ENCODE data around the gene RIPOR1.
A peak's percentile ranks its signal among the peaks of the same experiment; 100 is the strongest.
"Not testable (repeated sequence)": the region's sequence is repeated elsewhere in the genome, so short reads cannot be mapped to it uniquely, and the experiment has no call there.

RIPOR1 gene

DNA sequence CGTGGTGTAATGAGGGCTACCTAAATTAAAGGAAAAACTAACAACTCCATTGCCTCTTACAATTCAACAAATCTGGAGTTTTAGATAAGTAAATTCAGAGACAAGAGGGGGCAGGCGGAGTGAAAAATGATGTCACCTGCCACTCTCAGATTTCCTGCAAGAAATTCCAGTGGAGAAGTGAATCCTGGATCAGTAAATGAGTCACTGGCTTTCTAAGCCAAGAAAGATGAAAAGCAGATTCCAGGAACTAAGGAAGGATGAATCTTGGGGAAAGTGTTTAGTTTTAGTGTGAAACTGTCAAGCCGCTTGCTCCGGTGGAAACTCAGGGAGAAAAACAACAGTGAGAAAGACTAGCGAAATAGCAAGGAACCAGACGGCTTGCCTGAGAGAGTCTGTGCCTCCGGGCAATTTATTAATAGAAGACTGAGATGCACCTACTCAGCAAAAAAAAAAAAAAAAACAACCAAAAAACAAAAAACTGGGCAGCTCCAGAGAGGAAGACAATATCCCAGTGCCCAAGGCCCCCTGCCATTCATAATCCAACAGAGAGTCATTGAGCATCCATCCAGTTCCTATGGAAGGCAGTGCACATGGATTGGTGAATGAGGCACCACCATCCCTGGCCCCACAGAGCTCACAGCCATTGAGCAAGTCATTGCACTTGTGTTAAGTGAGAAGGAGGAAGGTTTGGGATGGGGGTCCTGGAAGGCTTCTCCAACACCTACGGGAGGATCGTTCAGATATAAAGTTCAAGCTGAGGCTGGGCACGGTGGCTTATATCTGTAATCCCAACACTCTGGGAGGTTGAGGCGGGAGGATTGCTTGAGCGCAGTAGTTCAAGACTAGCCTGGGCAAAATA lies 12.1 kb upstream of the RIPOR1 start:
- peak; percentile 65 for DNase-seq (ENCODE audit: low spot score)

DNA sequence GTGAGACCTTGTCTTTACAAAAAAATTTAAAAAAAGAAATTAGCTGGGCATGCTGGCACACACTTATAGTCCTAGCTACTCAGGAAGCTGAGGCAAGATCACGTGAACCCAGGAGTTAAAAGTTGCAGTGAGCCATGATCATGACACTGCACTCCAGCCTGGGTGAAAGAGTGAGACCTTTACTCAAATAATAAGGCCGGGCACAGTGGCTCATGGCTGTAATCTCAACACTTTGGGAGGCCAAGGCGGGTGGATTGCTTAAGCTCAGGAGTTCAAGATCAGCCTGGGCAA lies 11.5 kb upstream of the RIPOR1 start:
- DNase-seq (ENCODE audit: low spot score): no peak

DNA sequence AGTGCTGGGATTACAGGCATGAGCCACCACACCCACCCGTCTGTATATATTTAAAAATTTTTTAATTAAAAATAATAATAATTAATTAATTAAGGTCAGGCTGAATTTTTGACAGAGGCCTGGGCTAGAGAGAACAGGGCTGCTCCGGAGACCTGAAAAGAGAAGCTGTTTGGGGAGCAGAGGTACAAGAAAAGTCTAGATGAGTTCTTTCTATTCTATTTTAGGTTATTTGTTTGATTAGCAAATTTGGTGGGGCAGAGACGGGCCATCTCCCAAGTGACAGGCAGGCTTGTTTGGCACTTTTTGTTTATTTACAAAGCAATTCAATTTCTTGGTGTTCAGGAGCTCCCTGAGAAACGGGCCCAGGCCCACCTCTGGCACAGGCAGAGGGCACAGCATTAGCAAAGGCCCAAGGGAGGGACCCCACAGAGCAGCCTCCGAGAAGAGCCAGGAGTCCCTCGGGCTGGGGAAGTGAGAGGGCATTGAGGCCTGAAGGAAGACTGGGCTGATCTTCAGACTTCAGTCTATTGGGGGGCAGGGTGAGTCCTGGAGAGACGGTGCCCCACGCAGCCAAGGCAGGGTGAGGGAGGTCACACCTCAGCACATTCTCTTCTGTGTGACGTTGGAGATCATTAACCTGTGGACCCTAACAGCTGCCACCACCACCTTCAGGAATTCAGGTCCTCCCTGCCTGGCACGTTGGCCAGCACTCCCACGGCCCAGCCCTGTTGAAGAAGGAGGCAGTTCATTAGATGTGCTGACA lies 10.8 kb upstream of the RIPOR1 start:
- DNase-seq (ENCODE audit: low spot score): no peak

DNA sequence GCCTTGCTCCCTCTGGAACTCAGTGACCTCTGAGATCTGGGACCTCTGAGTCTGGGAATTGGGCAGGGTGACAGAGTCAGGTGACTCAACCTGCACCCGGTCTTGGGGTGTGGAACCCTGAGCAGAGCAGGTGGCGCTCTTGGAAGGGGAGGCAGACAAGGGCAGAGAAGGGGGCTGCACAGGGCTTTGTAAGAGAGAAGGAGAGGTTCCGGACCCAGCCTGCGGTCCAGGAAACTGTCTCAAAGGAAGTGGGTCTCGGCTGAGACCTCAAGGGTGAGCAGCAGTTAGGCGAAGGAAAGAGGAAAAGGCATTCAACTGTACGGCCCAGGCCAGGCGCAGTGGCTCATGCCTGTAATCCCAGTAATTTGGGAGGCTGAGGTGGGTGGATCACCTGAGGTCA lies 10.0 kb upstream of the RIPOR1 start:
- DNase-seq (ENCODE audit: low spot score): no peak

DNA sequence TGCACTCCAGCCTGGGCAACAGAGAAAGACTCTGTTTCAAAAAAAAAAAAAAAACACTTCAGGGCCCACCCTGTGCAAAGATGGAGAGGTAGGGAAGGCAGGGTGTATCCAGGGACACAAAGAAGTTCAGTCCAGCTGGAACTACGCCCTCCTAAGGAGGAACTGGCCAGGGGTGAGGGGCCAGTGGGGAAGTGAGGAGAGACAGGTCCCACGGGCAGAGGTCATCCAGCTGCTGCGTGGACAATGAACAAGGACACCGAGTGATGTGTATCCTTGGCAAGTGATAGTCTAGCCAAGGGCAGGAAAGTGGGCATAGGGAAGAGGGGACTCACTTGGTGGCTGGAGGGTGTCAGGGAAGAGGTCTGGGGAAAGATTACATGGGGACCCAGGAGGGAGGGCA lies 9.4 kb upstream of the RIPOR1 start:
- no peak for DNase-seq (ENCODE audit: low spot score)

DNA sequence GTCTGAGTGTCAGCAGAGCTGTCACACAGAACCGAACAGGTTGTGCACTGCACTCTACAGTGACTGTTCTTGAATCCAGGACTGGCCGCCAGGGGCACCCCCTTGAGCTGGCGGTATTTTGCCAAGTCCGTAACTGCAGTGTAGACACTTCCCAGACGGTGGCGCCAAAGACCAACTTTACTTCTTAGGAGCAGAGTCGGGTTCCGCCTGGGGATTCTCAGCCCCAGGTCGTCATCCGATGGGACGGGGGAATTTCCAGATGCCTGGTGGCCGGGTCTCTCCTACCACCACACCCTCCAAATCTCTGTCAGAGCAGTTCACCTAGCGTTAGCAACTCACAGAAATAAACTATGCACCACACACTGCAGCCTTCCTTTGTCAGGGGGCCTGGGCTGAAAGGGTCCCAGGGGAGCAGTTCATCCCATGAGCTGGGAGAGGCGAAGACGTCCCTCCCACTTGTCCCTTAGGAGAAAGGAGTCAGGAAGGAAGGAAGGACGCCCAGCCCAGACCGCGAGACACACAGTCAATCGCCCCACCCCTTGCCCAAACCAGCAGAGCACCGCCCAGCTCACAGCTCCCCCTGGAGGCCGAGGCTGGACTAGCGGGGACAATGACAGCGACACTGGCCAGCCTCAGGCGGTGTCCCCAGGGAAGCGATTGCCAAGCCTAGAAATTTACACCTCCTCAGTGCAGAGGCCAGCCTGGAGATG lies 7.4 kb upstream of the RIPOR1 start:
- peak; percentile 95 for DNase-seq (ENCODE audit: low spot score)

DNA sequence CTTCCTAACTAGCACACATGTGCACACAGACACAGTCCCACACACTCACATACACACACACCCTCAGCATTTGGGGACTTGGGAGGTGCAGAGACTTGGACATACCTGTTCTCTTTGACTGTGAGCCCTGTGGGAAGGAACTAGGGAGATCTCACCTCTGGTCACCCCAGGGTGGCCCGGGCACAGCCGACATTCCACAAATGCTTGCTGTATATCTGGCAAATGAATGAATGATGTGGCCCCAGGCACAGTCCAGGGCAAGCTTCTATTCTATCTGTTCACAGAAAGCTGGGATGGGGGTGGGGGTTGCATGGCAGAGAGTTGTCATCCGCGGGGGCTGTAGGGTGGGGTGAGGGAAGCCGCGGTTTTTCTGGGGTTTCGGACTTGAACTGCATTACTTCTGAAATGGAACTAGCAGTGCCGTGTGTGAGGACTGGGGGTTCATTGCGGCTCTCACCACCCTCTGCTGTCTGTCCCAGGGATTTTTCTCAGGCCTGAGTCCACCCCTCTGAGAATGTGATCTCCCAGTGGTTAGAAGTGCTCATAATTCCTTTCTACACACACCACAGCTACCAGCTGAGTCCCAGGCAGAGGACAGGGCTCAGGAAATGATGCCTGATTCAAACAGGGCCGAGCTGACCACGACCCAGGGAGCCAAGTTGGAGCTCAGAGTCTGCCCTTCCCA lies 3.3 kb upstream of the RIPOR1 start:
- DNase-seq (ENCODE audit: low spot score): peak; percentile 42

DNA sequence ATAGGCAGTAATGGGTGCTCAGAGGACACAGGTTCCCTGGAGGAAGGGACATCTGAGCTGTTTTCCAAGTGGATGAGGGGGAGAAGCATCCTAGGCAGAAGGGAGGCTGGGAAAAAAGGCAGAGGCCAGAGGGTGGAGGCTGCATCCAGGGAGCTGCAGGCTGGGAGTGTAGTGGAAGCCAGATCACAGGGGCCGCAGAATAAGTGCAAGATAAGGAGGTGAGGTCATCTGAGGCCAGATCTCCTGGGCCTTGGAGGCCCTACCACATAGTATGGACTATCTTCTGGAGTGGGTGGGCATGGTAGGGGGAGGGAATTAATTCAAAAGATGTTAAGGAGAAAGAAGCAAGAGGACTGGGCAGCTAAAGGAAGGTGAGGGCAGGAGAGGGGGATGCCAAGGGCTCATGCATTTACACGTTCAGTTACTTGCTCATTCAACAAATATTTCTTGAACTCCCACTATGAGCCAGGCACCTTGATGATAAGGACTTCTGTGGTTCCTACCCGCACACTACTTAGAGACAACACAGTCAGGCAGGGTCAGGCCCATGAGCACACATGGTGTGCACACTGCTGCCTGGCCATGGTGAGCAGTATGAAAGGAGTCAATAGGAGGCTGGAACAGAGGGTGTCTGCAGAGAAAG lies 2.4 kb upstream of the RIPOR1 start:
- DNase-seq (ENCODE audit: low spot score): no peak

DNA sequence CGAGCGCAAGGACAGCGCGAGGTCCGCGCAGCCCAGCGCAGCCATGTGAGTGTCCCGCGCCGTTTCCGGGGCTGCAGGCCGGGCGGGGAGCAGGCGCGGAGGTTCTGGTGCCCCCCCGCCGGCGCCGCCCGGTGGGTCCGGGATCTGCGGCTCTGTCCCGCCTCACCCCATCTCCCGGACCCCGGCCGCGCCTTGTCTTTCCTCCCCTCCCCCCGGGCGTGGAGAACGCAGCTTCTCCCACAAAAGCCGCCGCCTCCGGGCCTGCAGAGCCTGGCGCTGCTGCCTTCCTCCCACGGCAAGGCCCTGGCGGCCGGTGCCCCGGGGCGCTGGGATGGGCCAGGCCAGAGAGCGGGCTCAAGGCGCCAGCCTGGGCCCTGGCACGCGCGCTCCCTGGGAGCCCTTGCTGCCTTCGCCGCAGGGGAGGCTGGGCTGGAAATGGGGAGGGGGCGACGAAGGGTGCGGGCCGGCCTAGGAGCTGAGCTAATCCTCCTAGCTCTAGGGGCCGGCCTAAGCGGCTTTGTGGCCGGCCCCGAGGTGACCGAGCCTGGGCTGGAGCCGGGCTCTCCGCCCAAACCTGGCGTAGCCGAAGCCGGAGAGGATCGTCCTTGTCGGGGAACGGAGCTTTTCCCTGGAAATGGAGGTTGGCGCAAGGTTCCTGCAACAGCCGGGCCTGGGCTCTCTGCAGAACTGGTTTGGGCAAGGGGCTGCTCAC lies 397 bp downstream of the RIPOR1 start:
- peak; percentile 40 for DNase-seq (ENCODE audit: low spot score)

DNA sequence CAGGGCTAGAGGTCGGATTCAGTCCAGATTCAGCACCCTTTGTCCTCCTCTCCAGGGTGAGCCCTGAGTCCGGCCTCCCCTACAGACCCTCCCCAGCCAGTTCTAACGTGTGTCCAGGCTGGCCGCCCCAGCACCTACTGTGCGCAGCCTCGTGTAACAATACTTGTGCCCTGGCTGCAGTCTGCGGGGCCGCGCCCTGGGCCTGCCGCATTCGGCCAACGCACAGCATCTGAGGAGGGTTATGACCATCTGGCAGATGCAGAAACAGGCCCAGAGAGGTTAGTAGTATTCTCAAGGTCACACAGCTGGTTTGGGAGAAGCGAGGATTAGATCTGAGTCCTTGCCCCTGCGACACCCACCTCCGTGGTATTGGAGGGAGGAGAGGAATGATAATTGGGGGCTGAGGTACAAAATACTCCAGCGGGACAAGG lies 968 bp downstream of the RIPOR1 start:
- no peak for DNase-seq (ENCODE audit: low spot score)

DNA sequence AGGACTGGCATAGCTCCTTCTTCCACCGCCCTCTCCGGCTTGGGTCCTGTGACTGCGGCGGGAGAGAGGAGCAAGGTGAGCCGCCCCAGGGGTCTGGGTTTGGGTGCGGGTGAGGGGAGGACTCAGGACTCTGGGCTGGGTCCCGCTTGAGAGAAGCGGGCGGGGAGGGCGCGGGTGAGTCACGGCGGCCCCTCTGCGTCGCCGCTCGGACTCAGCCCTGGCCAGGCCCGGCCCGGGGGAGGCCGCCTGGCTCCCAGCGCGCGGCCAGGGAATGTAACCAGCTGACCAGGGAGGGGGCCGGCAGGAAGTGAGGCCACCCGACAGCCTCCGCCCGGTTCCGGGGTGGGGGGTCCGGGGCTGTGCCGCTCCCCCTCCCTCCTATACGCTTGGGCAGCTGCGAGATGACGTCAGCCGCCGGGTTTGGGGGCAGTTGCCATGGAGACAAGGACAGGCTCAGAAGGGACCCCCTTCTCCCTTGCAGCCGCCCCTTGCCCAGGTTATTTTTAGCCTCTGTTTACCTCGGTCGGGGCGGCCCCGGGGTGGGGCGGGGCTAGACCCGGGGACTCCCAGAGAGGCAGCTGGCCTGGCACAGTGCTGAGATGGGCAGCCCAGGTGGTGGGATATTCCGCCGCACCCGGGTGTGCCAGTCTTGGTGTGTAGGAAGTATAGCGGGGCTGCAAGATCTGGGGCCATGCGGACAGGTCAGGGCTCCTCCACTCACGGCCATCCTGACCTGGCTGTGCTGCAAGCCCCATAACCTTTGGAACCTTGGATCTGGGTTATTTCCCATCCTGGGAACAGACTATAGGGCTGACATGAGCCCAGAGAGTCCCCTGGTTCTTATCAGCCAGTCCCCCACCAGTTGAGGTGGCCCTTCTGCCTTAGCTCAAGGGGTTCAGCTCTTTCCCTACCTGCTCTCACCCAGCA lies 1.6 kb downstream of the RIPOR1 start:
- DNase-seq (ENCODE audit: low spot score): peak; percentile 87

DNA sequence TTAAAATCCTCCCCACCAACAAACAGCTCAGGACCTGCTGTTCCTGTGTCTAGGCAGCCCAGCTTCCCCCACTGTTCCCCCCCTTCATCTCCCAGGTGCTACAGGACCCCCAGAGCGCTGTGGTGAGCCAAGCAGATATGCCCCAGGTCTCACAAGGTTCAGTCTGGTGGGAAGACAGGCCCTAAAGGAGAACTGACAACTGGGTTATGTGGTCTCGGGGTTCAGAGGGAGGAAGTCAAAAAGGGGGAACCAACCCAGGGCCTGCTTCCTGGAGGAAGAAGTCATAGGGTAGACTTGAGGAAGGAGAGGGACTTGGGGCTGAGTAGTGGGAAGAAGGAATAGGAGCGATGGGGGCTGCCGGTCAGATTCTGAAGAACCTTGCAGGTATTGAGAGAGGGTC lies 2.6 kb downstream of the RIPOR1 start:
- no peak for DNase-seq (ENCODE audit: low spot score)

DNA sequence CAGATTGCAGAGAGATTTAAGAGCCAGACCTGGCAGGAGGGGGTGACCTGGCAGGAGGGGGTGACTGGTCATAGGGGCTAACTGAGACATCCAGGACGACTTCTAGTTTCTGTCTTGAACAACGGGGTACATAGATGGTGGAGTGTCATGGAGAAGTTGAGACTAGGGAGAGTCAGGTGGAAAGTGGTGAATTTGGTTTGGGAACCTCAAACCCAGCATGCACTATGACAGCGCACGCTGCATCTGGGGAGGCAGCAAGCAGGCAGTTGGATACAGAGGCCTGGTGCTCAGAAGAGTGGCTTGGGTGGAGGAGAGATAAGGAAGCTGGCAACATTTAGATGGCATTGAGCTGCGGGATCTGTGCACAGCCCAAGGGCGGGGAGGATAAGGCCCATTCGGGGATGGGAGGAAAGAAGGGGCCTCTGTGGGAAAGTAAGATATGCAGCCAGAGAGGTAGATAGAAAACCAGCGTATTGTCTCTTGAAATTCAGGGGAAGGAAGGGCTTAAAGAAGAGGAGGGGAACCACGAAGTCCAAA lies 4.5 kb downstream of the RIPOR1 start:
- DNase-seq (ENCODE audit: low spot score): no peak

DNA sequence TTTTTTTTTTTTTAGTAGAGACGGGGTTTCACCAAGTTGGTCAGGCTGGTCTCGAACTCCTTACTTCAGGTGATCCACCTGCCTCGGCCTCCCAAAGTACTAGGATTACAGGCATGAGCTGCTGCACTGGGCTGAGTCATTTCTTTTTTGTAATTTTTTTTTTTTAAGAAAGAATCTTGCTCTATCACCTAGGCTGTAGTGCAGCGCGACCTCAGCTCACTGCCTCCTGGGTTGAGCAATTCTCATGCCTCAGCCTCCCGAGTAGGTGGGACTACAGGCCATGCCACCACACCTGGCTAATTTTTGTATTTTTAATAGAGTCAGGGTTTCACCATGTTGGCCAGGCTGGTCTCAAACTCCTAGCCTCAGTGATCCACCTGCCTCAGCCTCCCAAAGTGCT lies 5.4 kb downstream of the RIPOR1 start:
- not testable (repeated sequence) for DNase-seq (ENCODE audit: low spot score)

DNA sequence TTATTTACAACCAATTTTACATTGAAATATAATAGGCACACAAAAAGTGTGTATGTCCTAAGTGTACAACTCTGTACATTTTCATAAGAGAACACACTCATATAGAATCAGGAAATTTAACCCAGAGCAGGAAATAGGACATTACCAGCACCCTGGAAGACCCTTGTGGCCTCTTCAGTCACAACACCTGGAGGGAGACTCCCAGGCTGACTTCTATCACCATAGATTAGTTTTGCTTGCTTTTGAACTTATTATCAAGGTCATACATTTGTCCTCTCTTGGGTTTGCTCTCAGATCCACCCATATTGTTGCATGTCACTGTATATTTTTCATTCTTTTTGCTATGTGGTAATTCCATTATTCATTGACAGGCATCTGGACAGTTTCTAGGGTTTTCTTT lies 5.8 kb downstream of the RIPOR1 start:
- no peak for DNase-seq (ENCODE audit: low spot score)

DNA sequence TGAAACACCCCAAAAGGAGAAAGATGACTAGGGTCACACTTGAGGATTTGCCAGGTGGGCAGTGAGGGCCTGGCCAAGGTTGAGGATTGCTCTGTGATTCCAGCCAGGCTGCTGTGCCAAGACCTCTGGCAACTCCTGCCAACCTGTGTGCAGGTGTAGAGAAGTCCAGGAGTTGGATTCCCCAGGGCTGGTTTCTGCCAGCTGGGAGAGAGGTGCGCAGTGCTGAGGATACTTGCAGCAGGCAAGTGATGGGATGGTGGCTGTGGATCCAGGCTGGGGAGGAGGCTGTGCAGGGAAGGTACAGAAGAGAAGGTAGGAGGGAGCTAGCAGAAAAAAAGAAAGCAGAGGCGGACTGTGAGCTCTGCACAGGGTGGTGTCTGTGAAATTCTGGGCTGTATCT lies 6.6 kb downstream of the RIPOR1 start:
- no peak for DNase-seq (ENCODE audit: low spot score)

DNA sequence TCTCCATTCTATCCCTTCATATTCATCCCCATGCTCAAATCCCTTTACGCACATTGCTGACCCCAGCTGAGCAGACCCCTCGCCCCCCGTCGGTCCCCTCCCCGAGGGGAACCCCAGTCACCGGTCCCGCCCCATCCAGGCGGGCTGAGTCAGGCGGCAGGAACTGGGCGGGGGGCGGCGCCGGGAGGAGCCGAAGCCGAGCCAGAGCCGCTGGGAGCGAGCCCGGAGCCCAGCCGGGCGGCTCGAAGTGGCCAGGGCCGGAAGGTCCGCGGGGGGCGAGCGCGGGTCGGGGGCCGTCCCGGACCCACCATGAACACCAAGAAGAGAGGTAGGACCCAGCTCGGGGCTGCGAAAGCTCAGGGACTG lies 8.6 kb downstream of the RIPOR1 start:
- DNase-seq (ENCODE audit: low spot score): peak; percentile 84

DNA sequence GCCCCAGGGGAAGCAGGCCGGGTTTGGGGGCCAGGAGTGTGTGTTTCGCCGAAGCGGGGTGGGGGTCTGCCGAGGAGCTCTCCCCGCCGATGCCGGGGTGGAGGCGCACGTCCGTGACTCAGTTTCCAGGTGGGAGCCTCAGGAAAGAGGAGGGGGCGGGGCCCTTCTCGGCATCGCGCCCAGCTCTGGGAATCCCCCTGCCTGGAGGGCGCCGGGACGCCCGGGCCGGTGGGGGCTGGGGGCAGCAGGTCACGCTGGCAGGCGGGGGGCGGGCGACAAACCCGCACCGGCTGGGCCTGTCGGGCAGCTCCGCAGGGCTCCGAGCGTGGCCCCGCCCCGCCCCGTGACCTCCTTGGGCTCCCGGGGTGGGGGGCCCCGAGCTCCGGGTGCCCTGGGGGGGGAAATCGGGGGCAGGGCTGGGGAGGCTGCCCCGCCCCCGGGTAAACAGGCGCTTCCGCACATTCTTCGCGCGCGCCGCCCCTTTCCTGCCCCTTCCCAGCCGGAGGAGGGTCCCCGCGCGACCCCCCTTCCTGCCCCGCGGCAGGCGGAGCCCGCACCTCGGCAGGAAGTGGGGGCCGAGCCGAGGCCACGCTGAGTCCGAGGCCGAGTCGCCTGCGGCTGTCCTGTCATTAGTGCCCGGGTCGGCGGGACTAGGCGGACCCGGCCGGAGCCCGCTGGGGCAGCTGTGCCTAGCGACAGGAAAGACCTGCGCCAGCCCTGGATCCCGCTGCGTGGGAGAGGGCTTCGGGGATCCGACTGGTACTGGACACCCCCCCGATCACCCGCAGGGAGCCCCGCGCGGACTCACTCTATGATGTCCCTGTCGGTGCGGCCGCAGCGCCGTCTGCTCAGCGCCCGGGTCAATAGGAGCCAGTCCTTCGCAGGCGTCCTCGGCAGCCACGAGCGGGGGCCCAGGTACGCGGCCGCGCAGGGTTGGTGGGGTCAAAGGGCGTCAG lies 9.3 kb downstream of the RIPOR1 start:
- DNase-seq (ENCODE audit: low spot score): peak; percentile 62

DNA sequence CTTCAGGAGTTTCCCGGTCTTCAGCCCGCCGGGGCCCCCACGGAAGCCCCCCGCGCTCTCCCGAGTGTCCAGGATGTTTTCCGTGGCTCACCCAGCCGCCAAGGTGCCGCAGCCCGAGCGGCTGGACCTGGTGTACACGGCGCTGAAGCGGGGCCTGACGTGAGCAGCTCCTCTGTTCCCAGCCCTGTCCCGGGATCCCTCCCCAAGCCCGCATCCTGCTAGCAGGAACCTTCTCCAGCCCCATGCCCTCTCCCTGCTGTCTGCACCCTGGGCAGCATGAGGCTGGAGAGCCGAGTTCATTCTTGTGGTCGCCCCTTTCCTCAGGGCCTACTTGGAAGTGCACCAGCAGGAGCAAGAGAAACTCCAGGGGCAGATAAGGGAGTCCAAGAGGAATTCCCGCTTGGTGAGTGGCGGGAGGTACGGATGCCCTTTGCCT lies 10.1 kb downstream of the RIPOR1 start:
- no peak for DNase-seq (ENCODE audit: low spot score)
